Brain pericyte (primary cell): Measurements from ENCODE around the gene ARID4A.
"Not testable (repeated sequence)": the region's sequence is repeated elsewhere in the genome, so short reads cannot be mapped to it uniquely, and the experiment has no call there.

Experiments used
- DNase-seq: peaks from one replicate; pipeline ENCODE4 v3.0.0-alpha.2; 2012; ENCODE audit warnings: low read depth, low spot score

Gene ARID4A

DNA sequence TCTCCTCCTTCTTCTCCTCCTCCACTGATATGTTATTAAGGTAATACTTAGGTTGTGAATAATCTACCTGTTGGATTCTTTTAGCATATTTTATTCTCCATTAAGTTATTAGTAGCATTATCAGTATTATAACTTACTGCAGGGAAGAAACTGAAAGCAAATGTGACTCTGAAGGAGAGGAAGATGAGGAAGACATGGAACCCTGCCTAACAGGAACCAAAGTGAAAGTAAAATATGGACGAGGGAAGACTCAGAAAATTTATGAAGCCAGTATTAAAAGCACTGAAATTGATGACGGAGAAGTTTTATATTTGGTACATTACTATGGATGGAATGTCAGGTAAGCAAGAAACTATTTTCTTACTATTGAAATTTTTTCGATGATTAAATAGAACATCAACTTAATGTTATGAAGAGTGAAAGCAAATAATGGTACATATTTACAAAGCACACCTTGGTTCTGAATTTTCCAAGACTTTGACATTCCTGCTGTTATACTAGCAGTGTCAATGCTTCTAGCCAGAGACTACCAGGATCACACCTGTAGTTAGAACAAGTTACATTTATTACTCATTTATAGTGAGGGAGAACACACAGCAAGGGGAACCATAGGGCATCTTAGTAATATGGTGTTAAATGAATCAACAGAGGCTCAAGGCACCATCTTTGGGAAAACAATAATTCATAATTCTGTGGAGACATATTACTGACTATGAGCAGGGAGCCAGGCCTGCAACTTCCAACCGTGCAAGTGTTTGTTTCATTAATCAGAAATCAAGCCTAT is 55.4 kb downstream of the ARID4A start:
- DNase-seq, result no peak

DNA sequence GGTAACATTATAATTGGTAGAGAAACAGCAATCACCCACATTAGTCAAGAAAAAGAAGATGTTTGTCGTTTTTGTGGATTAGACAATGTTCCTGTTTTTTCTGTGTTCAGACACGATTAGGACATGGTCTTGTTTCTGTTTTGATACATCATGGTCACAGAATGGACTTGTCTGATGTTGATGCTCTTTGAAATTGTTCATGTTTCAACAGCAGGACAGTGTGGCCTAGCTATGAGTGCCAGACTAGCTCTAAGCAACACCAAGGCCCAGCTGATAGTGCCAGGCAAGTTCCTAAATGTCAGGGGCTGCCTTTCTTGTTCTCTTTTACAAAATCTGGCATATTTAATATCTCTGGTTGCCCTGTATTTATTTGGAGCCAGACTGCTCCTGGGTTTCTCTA is 56.5 kb downstream of the ARID4A start:
- DNase-seq, result no peak

DNA sequence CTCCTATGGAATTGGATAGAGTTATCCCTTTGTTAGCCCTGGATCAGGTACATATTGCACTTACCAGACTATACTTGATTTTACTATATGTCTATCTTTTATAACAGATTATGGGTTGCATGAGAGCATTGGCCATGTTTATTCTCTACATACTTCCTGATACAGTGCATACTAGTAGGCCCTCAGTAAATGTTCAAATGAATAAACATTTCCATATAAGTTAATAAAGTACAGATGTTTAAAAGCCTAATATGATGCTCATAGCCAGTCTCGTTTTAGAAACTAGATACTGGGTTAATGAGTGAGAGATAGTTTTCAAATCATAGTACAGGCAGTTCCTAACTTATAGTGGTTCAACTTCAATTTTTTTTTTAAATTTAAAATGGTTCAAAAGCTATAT is 57.9 kb downstream of the ARID4A start:
- DNase-seq, result no peak

DNA sequence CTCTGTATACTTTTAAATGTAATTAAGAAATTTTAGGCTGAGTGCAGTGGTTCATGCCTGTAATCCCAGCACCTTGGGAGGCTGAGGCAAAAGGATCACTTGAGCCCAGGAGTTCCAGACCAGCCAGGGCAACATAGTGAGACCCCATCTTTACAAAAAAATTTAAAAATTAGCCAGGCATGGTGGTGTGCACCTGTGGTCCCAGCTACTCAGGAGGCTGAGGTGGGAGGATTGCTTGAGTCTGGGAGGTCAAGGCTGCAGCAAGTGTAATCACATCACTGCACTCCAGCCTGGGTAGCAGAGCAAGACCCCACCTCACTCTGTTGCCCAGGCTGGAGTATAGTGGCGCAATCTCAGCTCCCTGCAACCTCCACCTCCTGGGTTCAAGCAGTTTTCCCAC is 63.9 kb downstream of the ARID4A start:
- DNase-seq, result not testable (repeated sequence)

DNA sequence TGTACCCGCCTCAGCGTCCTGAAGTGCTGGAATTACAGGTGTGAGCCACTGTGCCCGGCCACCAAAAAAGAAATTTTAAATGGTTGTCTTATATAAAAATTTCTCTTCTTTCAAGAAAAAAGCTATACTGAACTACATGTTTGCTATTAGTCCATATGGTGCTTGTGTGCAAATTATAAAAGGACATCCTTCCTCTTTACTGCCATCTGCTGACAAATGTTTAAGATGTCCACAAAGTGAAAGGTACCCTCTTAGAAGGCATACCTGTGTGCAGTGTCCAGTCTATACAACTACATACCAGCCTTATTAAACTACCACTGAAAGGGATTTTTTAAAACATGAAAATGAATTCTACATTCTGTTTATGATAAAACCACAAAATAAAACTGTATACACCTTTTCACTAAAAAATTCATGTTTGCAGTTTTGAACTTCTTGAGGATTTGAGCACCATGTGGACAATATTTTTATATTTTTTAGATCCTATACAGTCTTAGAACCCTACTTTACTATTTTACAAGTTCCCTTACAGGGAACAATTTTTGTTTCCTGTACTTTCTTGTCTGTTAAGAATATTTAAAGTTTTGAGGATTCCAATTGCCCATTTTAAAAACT is 64.5 kb downstream of the ARID4A start:
- DNase-seq, result no peak

DNA sequence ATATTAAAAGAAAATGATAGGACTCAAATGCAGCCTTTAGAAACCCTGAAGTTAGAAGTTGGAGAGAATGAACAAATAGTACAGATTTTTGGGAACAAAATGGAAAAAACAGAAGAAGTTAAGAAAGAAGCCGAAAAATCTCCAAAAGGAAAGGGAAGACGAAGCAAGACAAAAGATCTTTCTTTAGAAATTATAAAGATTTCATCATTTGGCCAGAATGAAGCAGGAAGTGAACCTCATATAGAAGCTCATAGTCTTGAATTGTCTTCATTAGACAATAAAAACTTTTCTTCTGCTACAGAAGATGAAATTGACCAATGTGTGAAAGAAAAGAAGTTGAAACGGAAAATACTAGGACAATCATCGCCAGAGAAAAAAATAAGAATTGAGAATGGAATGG is 66.0 kb downstream of the ARID4A start:
- DNase-seq, result no peak

DNA sequence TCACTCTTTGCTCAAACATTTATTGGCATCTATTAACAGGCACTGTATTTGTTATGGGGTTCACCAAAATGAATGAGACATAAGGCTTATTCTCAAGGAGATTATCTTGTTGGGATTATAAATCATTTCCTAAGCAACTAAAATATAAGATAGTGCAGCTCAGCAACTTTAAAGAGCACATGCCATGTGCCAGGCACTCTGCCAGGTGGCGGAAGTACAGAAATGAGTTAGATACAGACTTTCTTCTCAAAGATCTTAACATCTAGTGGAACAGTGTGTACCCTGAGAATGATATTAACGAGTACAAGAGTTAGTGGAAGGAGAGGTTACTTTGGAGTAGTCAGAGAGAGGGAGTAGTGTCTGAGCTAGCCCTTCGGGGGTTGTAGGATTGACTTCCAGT is 68.9 kb downstream of the ARID4A start:
- DNase-seq, result no peak

DNA sequence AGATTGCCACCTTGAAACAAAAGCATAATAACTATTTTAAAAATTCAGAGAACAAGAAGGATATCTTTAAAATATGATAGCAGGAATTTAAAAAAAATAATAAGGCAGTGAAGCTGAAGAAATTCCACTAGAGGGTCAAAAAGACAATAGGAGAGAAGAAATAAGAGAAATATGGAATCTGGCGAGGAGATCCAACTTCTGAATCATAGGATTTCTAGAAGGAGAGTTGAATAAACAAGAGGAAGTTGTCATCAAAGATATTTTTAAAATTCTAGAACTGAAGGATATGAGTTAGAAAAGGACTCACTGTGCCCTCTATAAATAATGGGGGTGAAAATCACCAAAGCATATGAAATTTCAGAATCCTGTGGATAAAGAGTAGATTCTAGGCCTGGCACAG is 70.6 kb downstream of the ARID4A start:
- DNase-seq, result no peak

DNA sequence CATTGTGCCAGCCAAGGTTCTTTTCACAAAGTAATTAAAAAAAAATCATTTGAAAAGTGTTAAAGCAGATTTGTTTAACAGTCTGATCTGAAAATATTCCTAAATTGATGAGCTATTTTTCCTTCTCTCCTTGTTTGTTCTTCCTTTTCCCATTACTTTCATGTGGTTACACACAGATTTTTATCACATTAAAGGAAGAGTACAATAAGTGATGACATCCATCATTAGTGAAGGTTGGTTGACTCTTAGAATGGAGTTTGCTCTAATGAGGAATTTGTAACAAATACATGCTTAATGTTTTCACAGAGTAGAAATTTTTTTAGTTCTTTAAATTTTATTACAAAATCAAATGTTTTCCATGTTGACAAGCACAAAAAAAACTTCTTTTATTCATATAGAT is 78.4 kb downstream of the ARID4A start:
- no peak for DNase-seq

DNA sequence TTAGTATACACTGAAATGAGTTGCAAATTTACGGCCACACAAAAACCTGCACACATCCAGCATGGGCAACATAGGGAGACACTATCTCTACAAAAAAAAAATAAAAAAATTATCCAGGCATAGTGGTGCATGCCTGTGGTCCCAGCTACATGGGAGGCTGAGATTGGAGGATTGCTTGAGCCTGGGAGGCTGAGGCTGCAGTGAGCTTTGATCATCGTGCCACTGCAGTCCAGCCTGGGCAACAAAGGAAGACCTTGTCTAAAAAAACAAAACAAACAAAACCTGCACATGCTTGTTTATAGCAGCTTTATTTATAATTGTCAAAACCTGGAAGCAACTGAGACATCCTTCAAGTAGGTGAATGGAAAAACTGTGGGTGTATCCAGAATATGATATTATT is 92.5 kb downstream of the ARID4A start:
- DNase-seq, result no peak

DNA sequence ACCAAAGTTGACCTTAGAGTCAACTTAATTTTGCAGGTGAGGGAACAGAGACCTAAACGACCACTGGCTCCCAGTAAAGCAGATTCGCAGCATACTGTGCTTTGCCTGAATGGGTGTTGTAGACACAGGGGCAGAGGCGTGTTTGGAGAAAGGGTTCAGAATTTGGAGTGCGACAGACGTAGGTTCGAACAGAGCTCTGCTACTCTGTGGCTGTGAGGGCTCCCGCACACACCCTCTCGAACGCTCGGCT is 97.1 kb downstream of the ARID4A start:
- DNase-seq, result no peak

DNA sequence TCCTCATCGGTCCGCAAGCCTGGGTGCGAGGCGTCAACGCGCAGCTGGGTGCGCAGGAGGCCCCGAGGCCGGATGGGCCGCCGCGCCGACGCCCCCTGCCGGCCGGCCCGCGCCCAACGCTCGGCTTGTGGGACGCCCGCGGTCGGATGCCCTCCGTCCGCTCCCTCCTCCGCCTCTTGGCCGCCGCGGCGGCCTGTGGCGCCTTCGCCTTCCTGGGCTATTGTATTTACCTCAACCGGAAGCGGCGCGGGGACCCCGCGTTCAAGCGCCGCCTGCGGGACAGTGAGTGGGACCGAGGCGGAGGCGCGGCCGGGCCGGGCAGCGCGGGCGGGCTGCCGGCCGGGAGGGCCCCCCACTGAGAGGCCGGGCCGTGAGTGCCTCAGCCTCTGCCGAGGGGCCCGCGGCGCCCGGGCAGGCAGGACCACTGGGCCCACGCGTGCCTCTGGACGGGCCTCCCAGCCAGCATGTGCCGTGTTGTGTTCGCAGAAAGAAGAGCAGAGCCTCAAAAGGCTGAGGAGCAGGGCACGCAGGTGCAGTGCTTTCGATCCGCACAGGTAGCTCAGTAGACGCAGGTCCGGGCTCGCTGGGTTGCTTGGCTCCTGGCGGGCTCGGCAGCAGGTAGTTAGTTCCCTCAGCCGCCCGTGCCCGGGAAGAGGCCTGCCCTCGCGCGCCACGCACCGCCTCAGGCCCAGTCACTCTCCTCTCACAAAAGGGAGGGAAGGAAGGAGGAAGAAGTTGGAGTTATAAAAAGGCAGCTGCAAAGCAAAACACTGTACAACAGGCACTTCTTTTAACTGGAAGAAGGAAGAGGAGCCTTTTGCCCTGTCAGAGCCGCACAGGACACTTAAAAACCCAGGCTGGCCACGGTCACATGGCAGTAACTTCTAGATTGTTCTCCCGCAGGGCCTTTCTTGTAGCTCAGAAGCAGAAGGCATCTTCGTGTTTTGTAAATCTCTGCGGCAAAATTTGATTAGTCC is 97.7 kb downstream of the ARID4A start, which contains the start of gene TOMM20L:
Gene TOMM20L, plus strand, starts transcription at position 119 of the 977 bp plus-strand sequence. Its CDS starts 28 bp downstream, at position 147.
- DNase-seq, result no peak

DNA sequence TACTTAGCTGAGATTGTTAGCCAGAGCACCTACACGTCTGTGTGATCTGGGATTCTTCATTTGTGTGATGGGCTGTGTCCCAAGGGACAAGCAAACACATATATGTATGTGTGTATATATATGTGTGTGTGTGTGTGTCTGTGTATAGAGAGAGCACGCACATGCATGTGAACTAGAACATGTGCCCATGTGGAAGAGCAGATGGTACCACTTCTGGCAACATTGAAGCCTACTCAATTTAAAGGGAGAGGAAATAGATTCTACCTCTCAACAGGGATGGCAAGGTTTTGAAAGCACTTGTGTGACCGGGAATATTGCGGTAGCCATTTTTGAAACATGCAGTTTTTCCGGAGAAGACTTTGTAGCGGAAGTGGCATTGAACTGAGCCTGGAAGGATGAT is 98.8 kb downstream of the ARID4A start:
- DNase-seq, result no peak

DNA sequence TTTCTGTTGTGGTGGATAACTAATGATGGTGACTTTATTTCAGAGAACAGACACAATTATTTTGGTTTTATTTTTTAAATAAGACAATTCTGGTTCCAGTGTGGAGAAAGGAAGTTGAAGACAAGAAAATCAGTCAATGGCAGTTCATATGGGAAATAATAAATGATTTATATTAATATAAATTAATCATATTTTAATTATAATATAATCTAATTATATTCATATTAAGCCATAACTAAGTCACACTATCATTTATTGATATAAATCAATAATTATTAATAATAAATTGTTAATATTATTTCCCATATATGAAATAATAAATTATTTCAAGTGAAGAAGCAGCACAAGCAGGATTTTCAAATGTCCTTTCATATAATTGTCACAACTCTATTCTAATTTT is 100.1 kb downstream of the ARID4A start:
- DNase-seq, result no peak

DNA sequence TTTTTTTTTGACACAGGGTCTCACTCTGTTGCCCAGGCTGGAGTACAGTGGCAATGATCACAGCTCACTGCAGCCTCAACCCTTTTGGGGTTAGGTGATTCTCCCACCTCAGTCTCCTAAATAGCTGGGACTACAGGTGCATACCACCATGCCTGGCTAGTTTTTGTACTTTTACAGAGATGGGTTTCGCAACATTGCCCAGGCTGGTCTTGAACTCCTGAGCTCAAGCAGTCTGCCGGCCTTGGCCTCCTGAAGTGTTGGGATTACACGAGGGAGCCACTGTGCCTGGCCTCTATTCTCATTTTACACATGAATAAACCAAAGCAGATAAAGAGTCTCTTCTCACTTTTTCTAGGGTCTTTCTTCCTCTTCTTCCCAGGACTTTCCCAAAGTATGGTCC is 100.5 kb downstream of the ARID4A start:
- DNase-seq, result no peak

DNA sequence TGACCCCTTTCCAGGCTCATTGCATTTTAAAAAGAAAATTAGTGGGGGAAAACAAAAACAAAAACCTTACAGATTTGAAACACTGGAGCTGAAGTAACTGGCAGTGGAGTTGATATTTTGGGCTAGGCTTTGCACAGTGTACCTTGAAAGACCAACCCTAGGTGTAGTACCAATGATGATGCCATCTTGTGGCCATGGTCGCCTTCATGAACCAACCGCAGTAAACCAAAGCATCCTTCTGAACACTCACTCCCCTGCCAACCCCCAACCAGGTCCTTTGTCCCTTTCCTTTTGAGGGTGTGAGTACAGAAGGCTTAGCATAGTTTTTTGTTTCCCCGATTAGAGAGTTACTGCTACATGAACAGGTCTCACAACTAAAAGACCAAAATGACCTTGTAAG is 103.2 kb downstream of the ARID4A start:
- no peak for DNase-seq

DNA sequence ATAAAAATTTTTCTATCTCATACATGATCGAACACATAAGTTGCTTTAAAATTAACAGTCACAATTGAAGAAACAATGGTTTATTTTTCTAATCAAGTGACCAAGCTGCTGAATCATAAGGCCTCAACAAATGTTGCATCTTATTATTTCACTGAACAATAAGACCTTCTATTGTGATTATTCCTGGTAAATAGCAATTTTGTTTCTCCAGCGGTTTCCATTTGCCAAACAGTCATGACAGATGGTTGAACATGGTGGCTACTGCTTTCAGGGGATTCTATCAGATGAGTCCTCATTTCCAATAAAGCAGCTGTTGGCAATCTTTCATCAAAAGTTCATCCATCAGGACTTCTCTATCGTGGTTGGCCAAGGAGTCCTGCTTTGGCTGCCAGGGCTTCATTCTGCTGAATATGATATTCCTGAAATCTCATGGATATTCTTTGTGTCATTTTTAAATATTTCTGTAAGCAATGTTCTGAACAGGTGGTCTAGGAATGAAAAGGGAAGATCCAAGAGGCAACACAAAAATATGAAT is 110.4 kb downstream of the ARID4A start:
- DNase-seq, result no peak

DNA sequence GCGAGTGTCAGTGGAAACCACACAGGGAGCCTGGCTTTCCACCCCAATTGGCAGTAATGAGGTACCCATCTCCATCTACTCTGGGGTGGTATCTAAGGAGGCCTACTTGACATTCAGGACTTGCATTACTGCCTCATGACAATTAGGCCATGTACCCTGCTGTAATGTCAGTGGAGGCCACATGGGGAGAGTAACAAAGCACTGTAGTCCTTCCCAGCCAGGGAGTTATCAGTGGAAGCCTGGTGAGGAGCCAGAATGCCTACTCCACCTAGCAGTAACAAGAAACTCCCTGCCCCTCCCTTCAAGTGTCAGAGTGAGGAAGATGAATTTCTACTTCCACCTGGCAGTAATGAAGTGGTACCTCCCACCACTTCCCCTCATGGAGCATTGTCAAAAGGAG is 116.5 kb downstream of the ARID4A start:
- no peak for DNase-seq

DNA sequence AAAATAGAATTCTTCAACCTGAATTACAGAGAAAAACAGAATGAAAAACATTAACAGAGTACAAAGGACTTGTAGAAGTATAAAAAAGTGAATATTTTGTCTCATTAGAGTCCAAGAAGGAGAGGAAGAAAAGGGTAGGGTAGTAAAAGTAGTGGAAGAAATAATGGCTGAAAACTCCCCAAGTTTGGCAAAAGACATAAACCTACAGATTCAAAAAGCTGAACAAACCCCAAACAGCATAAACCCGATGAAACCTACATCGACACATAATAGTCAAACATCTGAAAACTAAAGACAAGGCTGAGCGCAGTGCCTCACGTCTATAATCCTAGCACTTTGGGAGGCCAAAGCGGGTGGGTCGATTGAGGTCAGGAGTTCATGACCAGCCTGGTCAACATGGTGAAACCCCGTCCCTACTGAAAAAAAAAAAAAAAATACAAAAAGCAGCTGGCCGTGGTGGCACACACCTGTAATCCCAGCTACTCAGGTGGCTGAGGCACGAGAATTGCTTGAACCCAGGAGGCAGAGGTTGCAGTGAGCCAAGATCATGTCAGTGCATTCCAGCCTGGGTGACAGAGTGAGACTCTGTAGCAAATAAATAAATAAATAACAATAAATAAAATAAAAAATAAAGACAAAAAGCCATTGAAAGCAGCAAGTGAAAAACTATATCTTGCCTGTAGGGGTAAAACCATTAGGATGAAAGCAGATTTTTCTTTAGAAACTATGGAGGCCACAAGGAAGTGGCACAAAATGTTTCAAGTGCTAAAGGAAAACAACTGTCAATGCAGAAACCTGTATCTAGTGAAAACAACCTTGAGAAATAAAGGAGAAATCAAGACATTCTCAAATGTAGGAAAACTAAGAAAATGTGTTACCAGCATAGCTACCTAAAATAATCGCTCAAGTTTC is 117.5 kb downstream of the ARID4A start:
- no peak for DNase-seq

DNA sequence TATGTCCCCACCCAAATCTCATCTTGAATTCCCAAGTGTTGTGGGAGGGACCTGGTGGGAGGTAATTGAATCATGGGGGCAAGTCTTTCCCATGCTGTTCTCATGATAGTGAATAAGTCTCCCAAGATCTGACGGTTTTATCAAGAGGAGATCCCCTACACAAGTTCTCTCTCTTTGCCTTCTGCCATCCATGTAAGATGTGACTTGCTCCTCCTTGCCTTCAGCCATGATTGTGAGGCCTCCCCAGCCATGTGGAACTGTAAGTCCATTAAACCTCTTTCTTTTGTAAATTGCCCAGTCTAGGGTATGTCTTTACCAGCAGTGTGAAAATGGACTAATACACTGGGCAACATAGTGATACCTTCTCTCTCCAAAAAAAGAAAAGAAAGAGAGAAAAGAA is 118.6 kb downstream of the ARID4A start:
- DNase-seq, result not testable (repeated sequence)
